GM13977 (cell line): Measurements from ENCODE around the gene TBX2.

Experiments used
- DNase-seq: peaks from one replicate; pipeline ENCODE4 v3.0.0; 2012; ENCODE audit warnings: low spot score
- in situ Hi-C: fragments of 300-500 bp; cut with MboI; formaldehyde crosslinking; loops from one replicate; pipeline ENCODE4 v1.12.0; 2022; ENCODE audit warnings: low sequenced_read_pairs, low pct_unique_long_range_greater_than_20kb, mixed read lengths, inconsistent platforms; ENCODE audit not compliant: unreplicated experiment
- TF ChIP-seq, protein P1 (sequence below): IDR thresholded peaks from 2 replicates; pipeline ENCODE4 v1.5.1; 2012; ENCODE audit warnings: mild to moderate bottlenecking, control low read depth; ENCODE audit not compliant: insufficient read depth; ENCODE audit errors: extremely low read depth, missing control alignments

Gene TBX2

DNA sequence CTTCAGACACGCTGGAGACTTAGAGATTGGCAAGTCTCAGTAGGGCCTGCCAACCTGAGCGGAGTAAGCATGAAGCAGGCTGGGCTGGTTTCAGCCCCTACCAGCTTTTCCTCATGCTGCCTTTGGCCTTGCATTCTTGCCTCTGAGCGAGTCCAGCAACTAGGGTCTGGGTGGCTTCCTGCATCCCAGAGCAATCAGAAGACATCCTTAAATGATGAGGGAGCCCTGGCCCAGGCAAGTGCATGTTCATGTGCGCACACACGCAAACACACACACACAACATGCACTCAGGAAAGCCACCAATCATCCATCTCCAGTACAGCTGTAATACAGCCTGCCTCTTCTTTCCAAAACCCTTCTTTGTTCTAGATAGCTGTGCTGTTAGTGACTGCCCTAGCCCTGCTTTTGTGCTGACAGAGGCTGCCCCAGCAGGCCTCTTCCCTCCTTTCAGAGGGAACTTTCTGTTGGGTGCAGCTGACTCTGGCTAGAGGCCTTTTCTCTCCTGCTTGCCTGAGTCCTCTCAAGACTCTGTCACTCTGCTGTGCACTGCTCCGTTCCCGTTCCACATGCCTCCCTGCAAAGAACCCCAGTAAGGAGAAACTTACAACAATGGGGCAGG, 30.7 kb upstream of the TBX2 start:
- TF ChIP-seq, protein P1, sequence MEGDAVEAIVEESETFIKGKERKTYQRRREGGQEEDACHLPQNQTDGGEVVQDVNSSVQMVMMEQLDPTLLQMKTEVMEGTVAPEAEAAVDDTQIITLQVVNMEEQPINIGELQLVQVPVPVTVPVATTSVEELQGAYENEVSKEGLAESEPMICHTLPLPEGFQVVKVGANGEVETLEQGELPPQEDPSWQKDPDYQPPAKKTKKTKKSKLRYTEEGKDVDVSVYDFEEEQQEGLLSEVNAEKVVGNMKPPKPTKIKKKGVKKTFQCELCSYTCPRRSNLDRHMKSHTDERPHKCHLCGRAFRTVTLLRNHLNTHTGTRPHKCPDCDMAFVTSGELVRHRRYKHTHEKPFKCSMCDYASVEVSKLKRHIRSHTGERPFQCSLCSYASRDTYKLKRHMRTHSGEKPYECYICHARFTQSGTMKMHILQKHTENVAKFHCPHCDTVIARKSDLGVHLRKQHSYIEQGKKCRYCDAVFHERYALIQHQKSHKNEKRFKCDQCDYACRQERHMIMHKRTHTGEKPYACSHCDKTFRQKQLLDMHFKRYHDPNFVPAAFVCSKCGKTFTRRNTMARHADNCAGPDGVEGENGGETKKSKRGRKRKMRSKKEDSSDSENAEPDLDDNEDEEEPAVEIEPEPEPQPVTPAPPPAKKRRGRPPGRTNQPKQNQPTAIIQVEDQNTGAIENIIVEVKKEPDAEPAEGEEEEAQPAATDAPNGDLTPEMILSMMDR, result no peak
- DNase-seq, result no peak
- in situ Hi-C loops, result no loop called here

DNA sequence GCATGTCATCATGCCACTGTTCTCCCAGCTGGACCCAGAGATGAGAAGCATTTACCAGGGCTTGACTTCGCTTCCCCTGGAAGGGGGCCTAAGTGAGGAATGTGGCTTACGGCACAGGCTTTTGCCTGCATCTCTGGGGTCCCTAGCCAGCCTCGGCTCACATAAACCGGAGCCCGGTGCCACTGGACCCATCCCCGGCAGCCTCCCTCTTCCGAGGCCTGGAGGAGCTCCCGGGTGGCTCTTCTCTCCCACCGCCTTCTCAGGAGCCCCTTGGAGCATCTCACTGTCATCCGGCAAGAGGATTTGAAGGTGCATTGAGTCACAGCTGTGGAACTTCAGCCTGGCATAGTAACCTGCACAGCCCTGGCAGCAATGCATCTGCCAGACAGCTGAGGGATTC, 29.9 kb upstream of the TBX2 start:
- DNase-seq, result no peak
- TF ChIP-seq, protein P1, result no peak
- in situ Hi-C loops, result no loop called here

DNA sequence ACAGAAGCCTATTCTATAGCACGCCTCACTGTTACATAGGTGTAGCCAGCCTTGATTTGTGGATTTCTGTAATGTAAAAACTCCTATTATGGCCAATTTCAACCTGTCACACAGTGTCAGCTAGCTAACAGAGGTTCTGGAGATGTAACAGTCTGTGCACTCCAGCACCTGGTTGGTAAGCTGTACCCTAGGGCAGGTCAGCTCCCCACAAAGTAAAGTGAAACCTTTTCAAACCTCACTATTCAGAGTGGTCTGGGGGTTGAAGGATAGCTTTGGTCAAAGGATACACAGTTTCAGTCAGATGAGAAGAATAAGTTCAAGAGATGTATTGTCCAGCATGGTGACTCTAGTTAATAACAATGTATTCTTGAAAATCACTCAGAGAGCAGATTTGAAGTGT, 28.5 kb upstream of the TBX2 start:
- DNase-seq, result no peak
- TF ChIP-seq, protein P1, result no peak
- in situ Hi-C loops, result no loop called here

DNA sequence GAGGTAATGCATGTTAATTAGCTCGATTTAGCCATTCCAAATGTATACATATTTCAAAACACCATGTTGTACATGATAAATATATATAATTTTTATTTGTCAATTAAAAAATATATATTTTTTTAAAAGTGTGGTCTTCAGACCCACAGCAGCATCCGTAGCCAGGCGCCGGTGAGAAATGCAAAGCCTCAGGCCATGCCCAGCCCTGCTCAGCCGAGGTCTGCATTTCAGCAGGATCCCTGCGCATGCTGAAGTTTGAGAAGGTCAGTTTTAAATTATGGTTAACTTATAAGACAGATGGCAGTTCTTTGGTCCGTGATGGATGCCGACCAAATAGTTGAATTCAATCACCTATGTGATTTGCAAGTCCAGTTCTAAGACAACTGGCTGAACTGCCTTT, 28.0 kb upstream of the TBX2 start:
- DNase-seq, result no peak
- TF ChIP-seq, protein P1, result no peak
- in situ Hi-C loops, result no loop called here

DNA sequence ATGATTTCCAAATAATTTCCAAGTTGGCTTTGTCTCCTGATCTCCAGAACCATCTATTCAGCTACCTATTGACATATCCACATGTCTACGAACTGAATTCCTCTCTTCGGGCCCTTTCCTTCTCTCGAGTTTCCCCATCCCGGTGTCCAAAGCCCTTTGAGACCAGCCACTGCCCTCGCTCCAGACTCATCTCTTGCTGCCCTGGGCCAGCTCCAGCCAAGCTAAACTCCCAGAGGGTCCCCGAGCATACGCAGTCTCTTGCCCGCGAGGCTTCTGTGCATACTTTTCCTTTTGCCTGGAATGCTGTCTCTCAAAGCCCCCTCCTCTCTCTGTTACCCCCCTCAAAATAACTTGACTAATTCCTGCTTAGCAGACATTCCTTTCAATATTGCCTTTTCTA, 27.2 kb upstream of the TBX2 start:
- TF ChIP-seq, protein P1, result no peak

DNA sequence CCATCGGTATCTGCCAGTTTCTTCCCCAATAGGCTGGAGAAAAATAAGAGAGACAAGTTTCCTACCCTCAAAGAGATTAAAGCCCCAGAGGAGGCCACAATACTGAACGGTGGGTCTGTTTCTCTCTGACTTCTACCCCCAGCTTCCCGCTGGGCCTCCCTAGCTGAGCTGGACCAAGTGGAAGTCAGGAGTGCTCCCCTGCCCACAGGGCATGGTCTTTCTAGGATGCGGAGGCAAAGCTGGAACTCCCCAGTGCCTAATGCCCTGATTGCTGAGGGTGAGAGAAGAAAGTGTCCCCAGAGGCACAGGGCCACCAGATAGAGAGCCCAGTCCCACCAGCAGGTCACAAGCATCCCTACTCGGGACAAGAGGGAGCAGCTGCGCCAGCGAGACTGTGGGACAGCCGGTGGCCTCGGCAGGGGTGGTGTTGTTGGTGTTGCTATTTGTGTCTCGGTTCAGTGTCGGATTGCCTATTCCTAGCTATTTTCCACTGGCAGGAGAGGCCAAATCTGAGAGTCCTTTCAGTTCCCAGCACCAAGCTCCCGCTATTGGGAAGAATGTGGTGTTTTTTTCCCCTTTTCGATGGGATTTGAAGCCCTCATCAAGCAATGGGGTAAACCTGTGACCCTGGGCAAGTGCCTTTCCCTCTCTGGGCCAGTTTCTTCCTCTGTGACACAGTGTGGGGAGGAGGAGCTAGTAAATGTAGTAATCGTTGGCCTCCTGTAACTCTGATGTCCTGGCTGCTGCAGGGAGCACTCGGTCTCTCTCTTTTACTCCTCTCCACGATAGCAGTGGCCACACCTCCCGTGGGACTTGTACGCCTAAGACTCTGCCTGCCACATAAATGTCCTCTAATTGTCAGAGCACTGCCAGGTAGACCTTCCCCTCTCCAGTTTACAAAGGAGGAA, 22.5 kb upstream of the TBX2 start:
- in situ Hi-C loops, result no loop called here
- DNase-seq, result no peak
- TF ChIP-seq, protein P1, result no peak

More for the DNA sequence above, 27.2 kb upstream of the TBX2 start:
- no peak for DNase-seq
- in situ Hi-C loops, result no loop called here
